HFFc6 (cell line): Measurements from ENCODE around the gene ZNF629. TPM values are rescaled to one million over a fixed set of nuclear protein-coding genes. Genes with fewer than 3 reads are reported as not detected.
A peak's percentile ranks its signal among the peaks of the same experiment; 100 is the strongest.

ENCODE experiments used
- DNase-seq: peaks from one replicate; pipeline ENCODE4 v3.0.0-alpha.2; 2018
- H3K27ac Mint-ChIP-seq: 2 replicates; pipeline ENCODE4 v1.8.0; 2020; ENCODE audit warnings: mild to moderate bottlenecking, mixed read lengths
- H3K27me3 Mint-ChIP-seq: 2 replicates; pipeline ENCODE4 v1.8.0; 2021; ENCODE audit warnings: mild to moderate bottlenecking, moderate library complexity, mixed read lengths; ENCODE audit not compliant: insufficient read depth
- H3K36me3 Mint-ChIP-seq: 2 replicates; pipeline ENCODE4 v1.8.0; 2021; ENCODE audit warnings: low read depth, mixed read lengths
- H3K4me1 Mint-ChIP-seq: 2 replicates; pipeline ENCODE4 v1.8.0; 2020; ENCODE audit warnings: low read depth, mixed read lengths
- H3K4me3 Mint-ChIP-seq: 2 replicates; pipeline ENCODE4 v1.8.0; 2020; ENCODE audit warnings: mild to moderate bottlenecking, moderate library complexity, mixed read lengths
- H3K9me3 Mint-ChIP-seq: 2 replicates; pipeline ENCODE4 v1.8.0; 2020; ENCODE audit warnings: mild to moderate bottlenecking, mixed read lengths
- CTCF ChIP-seq: fragments of 200-600 bp; sonication (generic); IDR thresholded peaks from 2 replicates; pipeline ENCODE4 v1.5.0; 2021; ENCODE audit warnings: antibody characterized with exemption, mild to moderate bottlenecking
- total RNA-seq, 6 experiments: library from RNA; stranded (reverse); fragmentation: NEBNext Ultra II Directional; extraction: Animal tissue kit (Norgen Biotek cat#: 25700); gene quantifications; 2 replicates in 1 of 6; 3 replicates in 5 of 6; pipeline ENCODE4 v1.2.3, GENCODE V29; 2021

Gene ZNF629
- total RNA-seq, 6 experiments from 2014 or later, result 19.4 to 21.8 (median 21.0) TPM

- Mint-ChIP-seq H3K36me3 (no peaks in the 10 kb centered on the region), H3K27me3 (peaks cover 11% of the 10 kb centered on the region; the same call in 1 of the 2 replicates), H3K27ac (no peak overlapping the region), H3K4me3 (no peak overlapping the region), H3K9me3 (no peaks in the 10 kb centered on the region), H3K4me1 (peaks cover 6% of the 10 kb centered on the region; the same call in 1 of the 2 replicates)
- DNase-seq, result no peak
- TF ChIP-seq CTCF, result no peak
Observed at GRCh38 chr16:30793508-30794069, 6.6 kb upstream of the ZNF629 start.

DNA sequence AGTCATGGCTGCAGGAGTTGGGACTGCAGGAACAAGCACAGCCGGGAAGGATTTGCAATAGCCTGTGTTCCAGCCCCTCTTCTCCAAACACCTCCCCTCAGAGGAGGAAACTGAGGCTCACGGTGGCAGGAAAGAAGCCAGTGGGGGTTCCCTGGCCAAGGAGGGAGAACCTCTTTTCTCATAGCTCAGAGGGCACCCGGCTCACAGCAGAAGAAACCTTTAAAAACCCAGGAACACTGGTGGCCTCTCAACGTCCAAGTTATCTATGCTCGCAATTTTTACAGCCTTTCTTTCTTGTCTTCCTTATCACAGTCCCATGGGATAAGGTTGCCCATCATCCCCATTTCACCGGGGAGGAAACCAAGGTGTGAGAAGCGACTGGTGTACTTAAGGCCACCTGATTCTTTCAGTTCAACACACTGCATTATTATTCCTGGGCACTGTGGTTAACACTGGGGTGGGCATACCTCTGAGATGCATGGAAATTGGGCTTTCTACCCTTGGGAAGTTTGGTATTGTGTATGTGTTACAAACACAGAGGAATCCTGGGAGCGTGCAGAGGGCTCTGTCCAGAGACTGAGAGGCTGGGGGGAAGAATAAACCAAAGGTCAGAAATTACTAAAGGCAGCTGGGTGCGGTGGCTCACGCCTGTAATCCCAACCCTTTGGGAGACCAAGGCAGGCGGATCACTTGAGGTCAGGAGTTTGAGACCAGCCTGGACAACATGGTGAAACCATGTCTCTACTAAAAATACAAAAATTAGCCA lies 791 bp upstream of the ZNF629 start:
- peak overlapping the region; percentile 90 for H3K4me3 Mint-ChIP-seq
- DNase-seq, result no peak

DNA sequence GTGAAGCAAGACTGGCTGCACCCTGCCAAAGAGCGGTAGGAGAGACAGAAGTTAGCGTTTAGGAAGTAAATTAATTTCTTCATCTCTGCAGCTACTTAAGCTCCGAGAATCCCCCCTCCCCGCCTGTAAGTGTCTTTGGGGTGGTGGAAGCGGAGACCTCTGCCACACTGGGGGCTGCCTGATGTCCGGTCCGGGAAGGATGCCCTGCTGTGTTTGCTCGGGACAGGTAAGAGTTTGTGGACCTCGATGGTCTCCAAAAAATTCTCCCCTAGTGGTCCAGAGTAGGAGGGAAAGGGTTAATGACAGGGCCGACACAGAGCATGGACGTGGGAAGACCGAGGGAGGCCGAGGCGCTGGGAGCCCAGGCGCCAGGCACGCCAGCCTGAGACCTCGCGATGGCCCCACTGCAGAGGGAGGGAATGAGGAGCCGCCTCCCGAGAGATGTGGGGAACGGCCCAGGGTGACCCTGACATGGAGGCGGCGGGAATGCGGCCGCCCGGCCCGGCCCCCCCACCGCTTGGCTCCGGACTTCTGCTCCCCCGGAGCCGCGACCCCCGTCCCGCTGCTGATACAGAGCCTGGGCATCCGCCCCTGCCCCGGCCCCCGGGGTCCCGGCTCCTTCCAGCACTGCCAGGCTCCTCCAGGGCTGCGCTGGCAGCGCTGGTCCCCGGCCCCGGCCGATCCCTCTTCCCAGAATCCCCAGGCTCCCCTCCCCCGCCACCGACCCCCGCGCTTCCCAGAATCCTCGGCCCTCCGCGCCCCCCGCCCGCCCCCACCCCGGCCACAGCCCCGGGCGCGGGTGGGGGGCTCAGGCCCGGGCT lies 680 bp downstream of the ZNF629 start:
- Mint-ChIP-seq H3K9me3 (no peaks in the 10 kb centered on the region), H3K4me1 (peaks cover 25% of the 10 kb centered on the region), H3K27ac (peak overlapping the region; percentile 83), H3K36me3 (peaks cover 8% of the 10 kb centered on the region; the same call in 1 of the 2 replicates), H3K27me3 (no peaks in the 10 kb centered on the region; the same call in 1 of the 2 replicates), H3K4me3 (peak overlapping the region; percentile 92)
- peak; percentile 31 for TF ChIP-seq CTCF
- peak; percentile 79 for DNase-seq

More for the DNA sequence above, 791 bp upstream of the ZNF629 start:
- peaks cover 8% of the 10 kb centered on the region; the same call in 1 of the 2 replicates for H3K36me3 Mint-ChIP-seq
- peaks cover 3% of the 10 kb centered on the region; the same call in 1 of the 2 replicates for H3K27me3 Mint-ChIP-seq
- H3K27ac Mint-ChIP-seq, result peak overlapping the region; percentile 91
- no peaks in the 10 kb centered on the region for H3K9me3 Mint-ChIP-seq
- no peak for TF ChIP-seq CTCF
- peaks cover 25% of the 10 kb centered on the region for H3K4me1 Mint-ChIP-seq

- Mint-ChIP-seq H3K27ac (peak overlapping the region; percentile 83), H3K9me3 (no peaks in the 10 kb centered on the region), H3K27me3 (no peaks in the 10 kb centered on the region; the same call in none of the 2 replicates), H3K4me3 (peak overlapping the region; percentile 92), H3K36me3 (peaks cover 8% of the 10 kb centered on the region; the same call in 1 of the 2 replicates), H3K4me1 (peaks cover 25% of the 10 kb centered on the region)
- TF ChIP-seq CTCF, result no peak
- DNase-seq, result no peak
Observed at GRCh38 chr16:30785126-30786106, 1.6 kb downstream of the ZNF629 start.
